ENCODE results near the gene VSX1. TPM values are rescaled to one million over a fixed set of nuclear protein-coding genes. Genes with fewer than 3 reads are reported as not detected.

VSX1 gene
- total RNA-seq, 4 donors from 2014 or later, result not detected

DNA sequence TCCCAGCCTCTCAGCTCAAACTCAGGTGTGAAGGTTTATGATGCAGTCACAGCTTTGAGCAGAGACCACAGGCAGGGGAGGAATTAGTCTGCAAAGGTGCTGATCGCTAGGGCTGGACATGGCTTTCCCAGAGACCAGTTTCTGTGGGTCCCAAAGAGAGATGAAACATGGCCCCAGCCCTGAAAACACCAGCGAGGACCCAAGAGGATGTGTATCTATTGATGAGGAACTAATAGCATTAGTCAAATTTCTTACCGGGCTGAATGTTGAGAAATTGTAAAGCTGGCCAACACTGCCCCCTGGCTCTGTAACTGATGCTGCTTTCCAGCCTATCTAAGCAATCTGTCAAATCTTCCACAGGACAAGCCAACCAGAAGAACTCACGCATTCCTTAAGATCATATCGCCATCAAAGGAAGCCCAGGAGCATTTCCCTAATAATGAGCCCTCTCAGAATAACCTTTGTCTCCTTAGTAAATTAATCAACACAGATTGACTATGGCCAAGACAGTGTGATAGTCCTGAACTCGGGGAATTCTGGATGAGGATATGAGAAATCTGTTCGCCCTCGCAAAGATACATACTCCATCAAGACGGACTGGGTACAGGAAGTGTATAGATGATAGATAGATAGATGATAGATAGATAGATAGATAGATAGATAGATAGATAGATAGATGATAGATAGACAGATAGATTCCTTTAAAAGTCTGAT lies 16.2 kb downstream of the VSX1 start:
- no peaks in the 10 kb centered on the region for H3K9me3 ChIP-seq
- peak; percentile 70 for ATAC-seq
- 21 to 22% methylated on average over 8 to 9 of the region's 9 CpGs for WGBS, 2 donors (ENCODE audit: low coverage in 1 of 2)
- no peak overlapping the region for H3K4me3 ChIP-seq
- TF ChIP-seq POLR2AphosphoS5 (IDR thresholded peaks at IDR 0.05) (peak; percentile 28), CTCF (IDR thresholded peaks at IDR 0.05) (peak in 3 of 4 experiments; percentile 85 to 90 (median 89)), EP300 (IDR thresholded peaks at IDR 0.05) (no peak), POLR2A (IDR thresholded peaks at IDR 0.05) (no peak)
- H3K27ac ChIP-seq, result no peak overlapping the region
- H3K27me3 ChIP-seq, result peaks cover 15% of the 10 kb centered on the region
- H3K4me1 ChIP-seq, result peaks cover 0 to 13% (median 0%) of the 10 kb centered on the region in 3 donors
- H3K36me3 ChIP-seq, result no peaks in the 10 kb centered on the region

- H3K9me3 ChIP-seq, result no peaks in the 10 kb centered on the region
- H3K4me1 ChIP-seq, result peaks cover 0 to 13% (median 0%) of the 10 kb centered on the region in 3 donors
- H3K36me3 ChIP-seq, result no peaks in the 10 kb centered on the region
- 62 to 89% methylated on average over 3 to 6 of the region's 9 CpGs for WGBS, 2 donors (ENCODE audit: low coverage in 1 of 2)
- no peak for ATAC-seq
- TF ChIP-seq POLR2AphosphoS5 (IDR thresholded peaks at IDR 0.05) (no peak), EP300 (IDR thresholded peaks at IDR 0.05) (no peak)
- peaks cover 9% of the 10 kb centered on the region for H3K27me3 ChIP-seq
- no peak overlapping the region for H3K4me3 ChIP-seq
- H3K27ac ChIP-seq, result no peak overlapping the region
Measured at GRCh38 chr20:25065072-25065624, 16.8 kb downstream of the VSX1 start.

GRCh38 chr20:25064561-25065071 lies 17.3 kb downstream of the VSX1 start:
- H3K27ac ChIP-seq, result no peak overlapping the region
- no peak for ATAC-seq
- H3K4me1 ChIP-seq, result peaks cover 0 to 14% (median 2%) of the 10 kb centered on the region in 3 donors
- 86 to 100% methylated on average over 4 of the region's 4 CpGs for WGBS, 2 donors (ENCODE audit: low coverage in 1 of 2)
- no peak overlapping the region for H3K4me3 ChIP-seq
- no peaks in the 10 kb centered on the region for H3K36me3 ChIP-seq
- TF ChIP-seq EP300 (IDR thresholded peaks at IDR 0.05), result no peak
- no peak for TF ChIP-seq POLR2AphosphoS5 (IDR thresholded peaks at IDR 0.05)
- TF ChIP-seq POLR2A (IDR thresholded peaks at IDR 0.05), result no peak
- TF ChIP-seq CTCF (IDR thresholded peaks at IDR 0.05), result no peak
- no peaks in the 10 kb centered on the region for H3K9me3 ChIP-seq
- peaks cover 4% of the 10 kb centered on the region for H3K27me3 ChIP-seq

GRCh38 chr20:25063981-25064380 lies 18.0 kb downstream of the VSX1 start:
- 83% methylated on average over 2 of the region's 2 CpGs; no CpG with 5 or more reads in 1 of the 2 donors for WGBS, 2 donors (ENCODE audit: low coverage in 1 of 2)
- no peak overlapping the region for H3K27ac ChIP-seq
- ATAC-seq, result no peak
- no peaks in the 10 kb centered on the region for H3K36me3 ChIP-seq
- TF ChIP-seq CTCF (IDR thresholded peaks at IDR 0.05), result no peak
- TF ChIP-seq POLR2AphosphoS5 (IDR thresholded peaks at IDR 0.05), result no peak
- no peak for TF ChIP-seq EP300 (IDR thresholded peaks at IDR 0.05)
- TF ChIP-seq POLR2A (IDR thresholded peaks at IDR 0.05), result no peak
- H3K4me1 ChIP-seq, result peaks cover 0 to 21% (median 8%) of the 10 kb centered on the region in 3 donors
- H3K9me3 ChIP-seq, result no peaks in the 10 kb centered on the region
- H3K4me3 ChIP-seq, result no peak overlapping the region
- H3K27me3 ChIP-seq, result no peaks in the 10 kb centered on the region

DNA sequence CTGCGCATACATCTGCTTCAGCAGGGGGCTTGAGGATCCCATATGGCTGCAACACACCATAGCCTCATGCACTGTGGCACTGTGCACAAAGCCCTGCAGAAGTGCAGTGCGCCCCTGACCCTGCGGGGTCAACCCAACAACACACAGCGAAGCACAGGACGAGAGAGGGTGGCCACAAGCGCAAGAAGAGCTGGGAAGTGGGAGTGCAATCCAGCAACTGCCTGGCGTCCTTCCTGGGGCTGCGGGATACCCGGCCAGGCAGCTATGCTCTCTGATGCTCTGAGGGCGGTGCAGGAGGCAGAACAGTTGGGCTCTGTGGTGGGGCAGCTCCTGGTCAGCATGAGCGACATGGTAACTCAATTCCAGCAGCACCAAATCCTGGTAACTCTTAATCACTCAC lies 18.4 kb downstream of the VSX1 start:
- H3K27ac ChIP-seq, result no peak overlapping the region
- WGBS, 2 donors (ENCODE audit: low coverage in 1 of 2), result 87% methylated on average over 3 of the region's 11 CpGs; no CpG with 5 or more reads in 1 of the 2 donors
- TF ChIP-seq EP300 (IDR thresholded peaks at IDR 0.05) (no peak), POLR2AphosphoS5 (IDR thresholded peaks at IDR 0.05) (no peak), POLR2A (IDR thresholded peaks at IDR 0.05) (no peak), CTCF (IDR thresholded peaks at IDR 0.05) (no peak)
- no peaks in the 10 kb centered on the region for H3K36me3 ChIP-seq
- H3K4me3 ChIP-seq, result no peak overlapping the region
- H3K27me3 ChIP-seq, result no peaks in the 10 kb centered on the region
- ATAC-seq, result no peak
- no peaks in the 10 kb centered on the region for H3K9me3 ChIP-seq
- H3K4me1 ChIP-seq, result peaks cover 0 to 25% (median 13%) of the 10 kb centered on the region in 3 donors

All from gastroesophageal sphincter (tissue), 4 donors.